CD14-positive monocyte (primary cell): ENCODE results near the gene TCF19. TPM values are rescaled to one million over a fixed set of nuclear protein-coding genes. Genes with fewer than 3 reads are reported as not detected.
"Not testable (repeated sequence)": the region's sequence is repeated elsewhere in the genome, so short reads cannot be mapped to it uniquely, and the experiment has no call there.

Source experiments
- DNase-seq, 3 donors: peaks; one replicate each; pipeline ENCODE4 v3.0.0-alpha.2; 2011 to 2022
- H2AFZ ChIP-seq: 2 replicates; pipeline ENCODE4 v1.6.0; 2012; ENCODE audit warnings: mild to moderate bottlenecking, low read depth, low read length, inconsistent platforms; ENCODE audit not compliant: insufficient read depth, poor library complexity, severe bottlenecking
- H3K27ac ChIP-seq, 2 donors: 1 replicate in 1 of 2; 2 replicates in 1 of 2; pipeline ENCODE4 v1.5.1; 2012 to 2013; ENCODE audit warnings: low read length in 2 of 2, control low read depth in 1 of 2, inconsistent platforms in 1 of 2, low read depth in 1 of 2, mild to moderate bottlenecking in 1 of 2
- H3K27me3 ChIP-seq, 2 donors: one replicate each; pipeline versions ENCODE4 v1.6.0 to v1.6.1; 2011 to 2013; ENCODE audit warnings: low read length in 2 of 2; ENCODE audit not compliant: control insufficient read depth in 2 of 2, insufficient read depth in 2 of 2
- H3K36me3 ChIP-seq, 2 donors: replicated peaks in 1 of 2; 1 replicate in 1 of 2; 2 replicates in 1 of 2; pipeline versions ENCODE4 v1.5.1 to v1.6.1; 2012 to 2013; ENCODE audit warnings: low read length in 2 of 2, control low read depth in 1 of 2, inconsistent platforms in 1 of 2, mild to moderate bottlenecking in 1 of 2; ENCODE audit not compliant: insufficient read depth in 2 of 2, control insufficient read depth in 1 of 2
- H3K4me1 ChIP-seq, 2 donors: 1 replicate in 1 of 2; 2 replicates in 1 of 2; pipeline versions ENCODE4 v1.5.1 to v1.6.1; 2012 to 2013; ENCODE audit warnings: low read length in 2 of 2, control low read depth in 1 of 2, inconsistent platforms in 1 of 2, mild to moderate bottlenecking in 1 of 2, moderate library complexity in 1 of 2; ENCODE audit not compliant: insufficient read depth in 2 of 2, control insufficient read depth in 1 of 2
- H3K4me2 ChIP-seq: replicated peaks from 2 replicates; pipeline ENCODE3; 2012; ENCODE audit warnings: low read length, moderate library complexity, mild to moderate bottlenecking; ENCODE audit not compliant: poor library complexity, severe bottlenecking; ENCODE audit errors: extremely low read depth
- H3K4me3 ChIP-seq, 3 experiments: fragments of 200-600 bp in 1 of 3; sonication (generic) in 1 of 3; replicated peaks in 1 of 3; 1 replicate in 2 of 3; 2 replicates in 1 of 3; pipeline ENCODE4 v1.5.1; 2011 to 2013; ENCODE audit warnings: low read length in 3 of 3, mild to moderate bottlenecking in 3 of 3, control low read depth in 2 of 3, low read depth in 2 of 3, inconsistent platforms in 1 of 3, moderate library complexity in 1 of 3
- H3K79me2 ChIP-seq: 2 replicates; pipeline ENCODE4 v1.6.0; 2012; ENCODE audit warnings: mild to moderate bottlenecking, control low read depth, inconsistent platforms, low read length, moderate library complexity; ENCODE audit not compliant: insufficient read depth
- H3K9ac ChIP-seq: 2 replicates; pipeline ENCODE4 v1.6.0; 2017; ENCODE audit warnings: low read length, mild to moderate bottlenecking; ENCODE audit not compliant: insufficient read depth, poor library complexity, severe bottlenecking
- H3K9me3 ChIP-seq, 2 donors: replicated peaks in 1 of 2; 1 replicate in 1 of 2; 2 replicates in 1 of 2; pipeline versions ENCODE4 v1.5.1 to v1.6.1; 2012 to 2013; ENCODE audit warnings: low read length in 2 of 2, control low read depth in 1 of 2; ENCODE audit not compliant: control insufficient read depth in 1 of 2, insufficient read depth in 1 of 2
- H4K20me1 ChIP-seq: 2 replicates; pipeline ENCODE4 v1.6.0; 2012; ENCODE audit warnings: mild to moderate bottlenecking, low read length, control low read depth, moderate library complexity; ENCODE audit not compliant: insufficient read depth
- H3K27ac Mint-ChIP-seq, 7 donors: one replicate each; pipeline ENCODE4 v1.8.0; 2020; ENCODE audit warnings: mild to moderate bottlenecking in 7 of 7, mixed read lengths in 7 of 7, moderate library complexity in 6 of 7, inconsistent platforms in 2 of 7
- H3K27me3 Mint-ChIP-seq, 3 donors: one replicate each; pipeline ENCODE4 v1.8.0; 2021 to 2022; ENCODE audit warnings: low read depth in 3 of 3, mild to moderate bottlenecking in 3 of 3, mixed read lengths in 3 of 3, moderate library complexity in 3 of 3, inconsistent platforms in 1 of 3
- H3K36me3 Mint-ChIP-seq, 2 donors: one replicate each; pipeline ENCODE4 v1.8.0; 2020; ENCODE audit warnings: mixed read lengths in 2 of 2, inconsistent platforms in 1 of 2, mild to moderate bottlenecking in 1 of 2
- H3K4me1 Mint-ChIP-seq: one replicate; pipeline ENCODE4 v1.8.0; 2020; ENCODE audit warnings: mild to moderate bottlenecking, mixed read lengths
- H3K4me3 Mint-ChIP-seq, 2 donors: one replicate each; pipeline ENCODE4 v1.8.0; 2020; ENCODE audit warnings: mild to moderate bottlenecking in 2 of 2, mixed read lengths in 2 of 2, moderate library complexity in 1 of 2
- H3K9me3 Mint-ChIP-seq, 7 donors: one replicate each; pipeline ENCODE4 v1.8.0; 2020 to 2022; ENCODE audit warnings: mixed read lengths in 7 of 7, mild to moderate bottlenecking in 6 of 7, moderate library complexity in 6 of 7, inconsistent platforms in 2 of 7
- CTCF ChIP-seq: fragments of 200-600 bp; IDR thresholded peaks from one replicate; pipeline ENCODE4 v1.8.0; 2022; ENCODE audit warnings: antibody characterized with exemption, mild to moderate bottlenecking
- WGBS: methylation state at CpG from one replicate; pipeline ENCODE4 v1.1.5; 2013; ENCODE audit warnings: missing lambda C conversion rate; ENCODE audit not compliant: insufficient coverage; 5-methylcytosine and 5-hydroxymethylcytosine counted together
- intact Hi-C, 2 donors: fragments of 100-400 bp; cut with micrococcal nuclease; formaldehyde crosslinking; loops; one replicate each; pipeline versions ENCODE4 v1.15.0 to v1.15.1; 2023
- polyA plus RNA-seq, 3 donors: library from polyadenylated mRNA; depleted of rRNA in 1 of 3; unstranded in 2 of 3; stranded (reverse) in 1 of 3; fragments of 300-500 nt in 2 of 3; fragments of >200 nt in 1 of 3; fragmentation: Illumina TruSeq in 2 of 3; gene quantifications; 1 replicate in 2 of 3; 2 replicates in 1 of 3; pipeline ENCODE4 v1.2.3, GENCODE V29; 2012 to 2021

The TCF19 gene
- polyA plus RNA-seq, 3 donors = 0.75 to 1.1 (median 0.80) TPM

GRCh38 chr6:31190488-31190887 lies 32.1 kb downstream of the TCF19 start:
- H3K9ac ChIP-seq = no peak overlapping the region
- peaks cover 0 to 3% of the 10 kb centered on the region in 2 donors for H3K4me1 ChIP-seq
- Mint-ChIP-seq H3K4me1 (peaks cover 16% of the 10 kb centered on the region), H3K27me3 (peaks cover 0 to 2% (median 0%) of the 10 kb centered on the region in 3 donors), H3K9me3 (peaks cover 0 to 1% (median 0%) of the 10 kb centered on the region in 7 donors), H3K27ac (no peak overlapping the region), H3K36me3 (peaks cover 5 to 8% of the 10 kb centered on the region in 2 donors), H3K4me3 (no peak overlapping the region)
- peaks cover 0 to 4% of the 10 kb centered on the region in 2 donors for H3K36me3 ChIP-seq
- TF ChIP-seq CTCF = no peak
- peaks cover 9% of the 10 kb centered on the region for H3K79me2 ChIP-seq
- intact Hi-C loops = no loop called here
- WGBS = 97% methylated on average over 3 of the region's 4 CpGs
- no peak for DNase-seq
- H3K9me3 ChIP-seq = no peaks in the 10 kb centered on the region
- H4K20me1 ChIP-seq = peaks cover 3% of the 10 kb centered on the region
- H2AFZ ChIP-seq = no peak overlapping the region
- no peak overlapping the region for H3K4me2 ChIP-seq
- no peak overlapping the region for H3K4me3 ChIP-seq
- H3K27me3 ChIP-seq = no peaks in the 10 kb centered on the region
- no peak overlapping the region for H3K27ac ChIP-seq

GRCh38 chr6:31192431-31193105 lies 34.2 kb downstream of the TCF19 start:
- not testable (repeated sequence) for H3K36me3 ChIP-seq, H3K9me3 ChIP-seq, H3K4me2 ChIP-seq, H3K27me3 Mint-ChIP-seq, H3K27ac ChIP-seq, H3K9me3 Mint-ChIP-seq, H3K4me1 ChIP-seq, H3K36me3 Mint-ChIP-seq, H2AFZ ChIP-seq, H4K20me1 ChIP-seq, H3K9ac ChIP-seq, H3K4me3 ChIP-seq, H3K27me3 ChIP-seq, H3K4me3 Mint-ChIP-seq, H3K27ac Mint-ChIP-seq
- TF ChIP-seq CTCF = peak; percentile 67
- peak; percentile 25 to 54 (median 44) for DNase-seq
- peaks cover 17% of the 10 kb centered on the region for H3K79me2 ChIP-seq
- intact Hi-C loops = loop anchor here (1.0 to 2.0 kb wide), 2 partner anchors 55 to 56 kb away; no protein-coding TSS in a partner anchor
- WGBS = 63% methylated on average over 9 of the region's 10 CpGs
- H3K4me1 Mint-ChIP-seq = peaks cover 22% of the 10 kb centered on the region
